Activated CD4-positive, alpha-beta T cell treated with anti-CD3 and anti-CD28 coated beads, Interleukin-2, amount 50 U/mL, for 1 hour (primary cell): Measurements from ENCODE around the gene TMEM259.

Source experiments
- DNase-seq: peaks from one replicate; pipeline ENCODE4 v3.0.0-alpha.2; 2020

The TMEM259 gene

DNA sequence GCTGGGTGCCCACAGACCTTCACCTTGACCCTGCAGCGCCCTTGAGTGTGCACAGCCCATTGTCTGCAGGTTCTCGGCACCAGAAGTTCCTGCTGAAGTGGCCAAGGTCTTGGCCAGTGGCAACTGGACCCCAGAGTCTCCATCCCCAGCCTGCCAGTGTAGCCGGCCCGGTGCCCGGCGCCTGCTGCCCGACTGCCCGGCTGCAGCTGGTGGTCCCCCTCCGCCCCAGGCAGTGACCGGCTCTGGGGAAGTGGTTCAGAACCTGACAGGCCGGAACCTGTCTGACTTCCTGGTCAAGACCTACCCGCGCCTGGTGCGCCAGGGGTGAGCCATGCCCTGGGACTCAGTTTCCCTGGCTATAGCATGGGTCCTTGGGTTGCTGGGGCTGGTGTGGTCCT is 34.1 kb upstream of the TMEM259 start:
- no peak for DNase-seq

DNA sequence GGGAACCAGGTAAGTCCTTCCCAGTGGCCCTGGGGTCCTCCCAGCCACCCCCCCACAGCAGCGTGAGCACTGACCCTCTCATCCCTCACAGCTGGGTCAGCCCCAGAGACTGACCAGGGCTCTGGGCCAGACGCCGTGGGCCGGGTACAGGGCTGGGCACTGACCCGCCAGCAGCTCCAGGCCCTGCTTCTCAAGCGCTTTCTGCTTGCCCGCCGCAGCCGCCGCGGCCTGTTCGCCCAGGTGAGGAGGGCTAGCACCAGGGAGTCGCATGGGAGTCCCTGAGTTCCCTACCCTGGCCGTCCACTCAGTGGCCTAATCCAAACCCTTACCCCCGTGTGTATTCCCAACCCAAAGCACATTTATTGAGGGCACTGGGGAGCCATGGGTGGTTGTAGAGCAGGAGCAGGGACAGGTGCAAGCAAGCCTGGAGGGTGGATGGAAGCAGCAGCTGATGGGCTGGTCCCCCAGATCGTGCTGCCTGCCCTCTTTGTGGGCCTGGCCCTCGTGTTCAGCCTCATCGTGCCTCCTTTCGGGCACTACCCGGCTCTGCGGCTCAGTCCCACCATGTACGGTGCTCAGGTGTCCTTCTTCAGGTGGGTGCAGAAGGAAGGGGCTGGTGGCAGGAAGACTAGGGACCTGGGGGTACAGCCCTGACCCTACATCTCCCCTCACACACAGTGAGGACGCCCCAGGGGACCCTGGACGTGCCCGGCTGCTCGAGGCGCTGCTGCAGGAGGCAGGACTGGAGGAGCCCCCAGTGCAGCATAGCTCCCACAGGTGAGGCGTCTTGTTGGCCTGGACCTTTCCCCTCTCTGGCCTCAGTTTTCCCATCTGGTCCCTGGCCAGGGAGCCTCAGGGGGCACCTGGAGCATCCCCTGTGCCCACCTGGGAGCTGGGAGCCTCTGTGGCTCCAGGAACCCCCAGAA is 33.4 kb upstream of the TMEM259 start:
- no peak for DNase-seq

DNA sequence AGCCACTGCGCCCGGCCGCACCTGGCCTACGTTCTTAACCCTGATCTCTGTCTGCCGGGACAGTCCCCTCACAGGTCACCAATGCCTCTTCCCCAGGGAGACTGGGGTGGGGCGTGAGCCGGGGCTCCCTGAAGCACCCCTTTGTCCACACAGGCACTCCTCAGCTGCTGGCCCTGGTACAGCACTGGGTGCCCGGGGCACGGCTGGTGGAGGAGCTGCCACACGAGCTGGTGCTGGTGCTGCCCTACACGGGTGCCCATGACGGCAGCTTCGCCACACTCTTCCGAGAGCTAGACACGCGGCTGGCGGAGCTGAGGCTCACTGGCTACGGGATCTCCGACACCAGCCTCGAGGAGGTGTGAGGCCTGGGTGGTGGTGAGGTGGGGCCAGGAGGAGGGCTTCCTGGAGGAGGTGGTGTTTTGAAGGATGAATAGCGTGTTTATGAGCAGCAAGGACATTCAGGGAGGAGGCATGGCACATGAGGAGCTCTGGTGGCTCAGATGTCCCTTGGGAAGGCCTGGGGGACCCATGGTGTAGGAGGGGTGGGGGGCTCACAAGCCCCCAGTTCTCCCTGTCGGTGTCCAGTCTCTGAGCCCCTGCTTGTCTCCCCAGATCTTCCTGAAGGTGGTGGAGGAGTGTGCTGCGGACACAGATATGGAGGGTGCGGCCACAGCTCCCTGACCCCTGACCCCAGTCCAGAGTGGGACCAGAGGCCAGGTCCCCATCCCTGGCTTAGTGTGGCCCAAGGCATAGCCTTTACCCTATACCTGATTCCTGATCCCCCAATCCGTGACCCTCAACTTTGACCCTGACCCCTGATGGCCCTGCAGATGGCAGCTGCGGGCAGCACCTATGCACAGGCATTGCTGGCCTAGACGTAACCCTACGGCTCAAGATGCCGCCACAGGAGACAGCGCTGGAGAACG is 32.5 kb upstream of the TMEM259 start:
- no peak for DNase-seq

DNA sequence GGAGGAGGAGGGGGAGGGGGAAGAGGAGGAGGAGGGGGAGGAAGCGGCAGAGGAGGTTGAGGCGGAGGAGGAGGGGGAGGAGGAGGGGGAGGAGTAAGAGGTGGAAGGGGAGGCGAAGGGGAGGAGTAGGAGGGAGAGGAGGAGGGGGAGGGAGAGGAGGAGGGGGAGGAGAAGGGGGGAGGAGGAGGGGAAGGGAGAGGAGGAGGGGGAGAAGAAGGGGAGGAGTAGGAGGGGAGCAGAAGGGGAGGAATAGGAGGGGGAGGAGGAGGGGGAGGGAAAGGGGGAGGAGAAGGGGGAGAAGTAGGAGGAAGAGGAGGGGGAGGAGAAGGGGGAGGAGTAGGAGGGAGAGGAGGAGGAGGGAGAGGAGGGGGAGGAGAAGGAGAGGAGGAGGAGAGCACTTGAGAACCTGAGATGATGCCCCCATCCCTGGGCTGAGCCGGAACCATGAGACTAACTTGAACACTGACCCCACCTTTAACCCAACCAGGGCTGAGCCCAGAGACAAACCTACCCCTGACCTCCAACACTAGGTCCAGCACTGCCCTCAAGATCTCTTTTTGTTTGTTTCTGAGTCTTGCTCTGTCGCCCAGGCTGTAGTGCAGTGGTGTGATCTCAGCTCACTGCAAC is 31.5 kb upstream of the TMEM259 start:
- DNase-seq = no peak

DNA sequence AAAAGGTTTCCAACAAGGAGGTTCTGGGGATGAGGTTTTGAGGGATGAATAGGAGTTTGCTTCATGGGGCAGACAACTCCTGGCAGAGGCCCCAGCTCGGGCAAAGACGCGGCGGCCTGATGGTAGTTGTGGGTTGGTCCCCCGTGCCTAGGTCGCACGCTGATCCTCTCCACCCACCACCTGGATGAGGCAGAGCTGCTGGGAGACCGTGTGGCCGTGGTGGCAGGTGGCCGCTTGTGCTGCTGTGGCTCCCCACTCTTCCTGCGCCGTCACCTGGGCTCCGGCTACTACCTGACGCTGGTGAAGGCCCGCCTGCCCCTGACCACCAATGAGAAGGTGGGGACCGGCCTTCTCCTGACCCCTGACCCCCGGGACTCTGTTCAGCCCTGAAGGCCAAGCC is 30.9 kb upstream of the TMEM259 start:
- DNase-seq = no peak

DNA sequence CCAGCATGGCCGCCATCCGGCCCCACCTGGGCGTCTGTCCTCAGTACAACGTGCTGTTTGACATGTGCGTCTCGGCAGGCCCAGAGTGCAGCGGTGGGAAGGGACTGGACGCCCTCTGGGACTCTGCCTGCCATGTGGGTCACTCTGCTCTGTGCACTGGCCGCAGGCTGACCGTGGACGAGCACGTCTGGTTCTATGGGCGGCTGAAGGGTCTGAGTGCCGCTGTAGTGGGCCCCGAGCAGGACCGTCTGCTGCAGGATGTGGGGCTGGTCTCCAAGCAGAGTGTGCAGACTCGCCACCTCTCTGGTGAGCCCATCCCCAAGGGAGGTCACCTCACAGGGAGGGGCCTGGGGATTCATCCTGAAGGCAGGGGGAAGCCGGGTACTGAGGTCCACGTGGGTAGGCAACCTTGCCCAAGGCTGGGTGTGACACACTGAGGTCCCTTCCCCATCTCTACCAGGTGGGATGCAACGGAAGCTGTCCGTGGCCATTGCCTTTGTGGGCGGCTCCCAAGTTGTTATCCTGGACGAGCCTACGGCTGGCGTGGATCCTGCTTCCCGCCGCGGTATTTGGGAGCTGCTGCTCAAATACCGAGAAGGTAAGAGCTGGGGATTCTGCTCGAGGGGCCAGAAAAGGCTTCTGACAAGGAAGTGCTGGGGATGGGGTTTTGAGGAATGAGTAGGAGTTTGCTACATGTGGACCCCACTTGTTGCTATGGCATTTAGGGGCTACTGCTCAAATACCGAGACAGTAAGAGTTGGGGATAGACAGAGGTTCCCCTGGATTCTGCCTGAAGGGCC is 30.3 kb upstream of the TMEM259 start:
- no peak for DNase-seq

DNA sequence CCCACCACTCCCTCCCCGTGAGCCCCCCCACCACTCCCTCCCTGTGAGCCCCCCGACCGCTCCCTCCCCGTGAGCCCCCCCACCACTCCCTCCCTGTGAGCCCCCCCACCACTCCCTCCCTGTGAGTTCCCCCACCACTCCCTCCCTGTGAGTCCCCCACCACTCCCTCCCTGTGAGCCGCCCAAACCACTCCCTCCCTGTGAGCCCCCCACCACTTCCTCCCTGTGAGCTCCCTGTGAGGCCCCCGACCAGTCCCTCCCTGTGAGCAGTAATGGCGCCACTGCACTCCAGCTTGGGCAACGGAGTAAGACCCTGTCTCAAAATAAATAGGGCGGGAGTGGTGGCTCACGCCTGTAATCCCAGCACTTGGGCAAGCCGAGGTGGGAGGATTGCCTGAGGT is 28.9 kb upstream of the TMEM259 start:
- DNase-seq = no peak

DNA sequence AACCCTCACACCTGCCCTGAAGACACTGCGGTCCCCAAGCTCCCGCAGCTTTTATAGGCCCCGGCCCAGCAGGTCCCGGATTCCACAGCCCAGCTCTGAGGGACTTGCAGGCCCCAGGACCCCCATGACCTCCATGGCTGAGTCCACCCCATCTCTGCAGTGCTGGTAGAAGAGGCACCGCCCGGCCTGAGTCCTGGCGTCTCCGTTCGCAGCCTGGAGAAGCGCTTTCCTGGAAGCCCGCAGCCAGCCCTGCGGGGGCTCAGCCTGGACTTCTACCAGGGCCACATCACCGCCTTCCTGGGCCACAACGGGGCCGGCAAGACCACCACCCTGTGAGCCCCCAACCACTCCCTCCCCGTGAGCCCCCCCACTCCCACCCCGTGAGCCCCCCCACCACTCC is 28.2 kb upstream of the TMEM259 start:
- no peak for DNase-seq

DNA sequence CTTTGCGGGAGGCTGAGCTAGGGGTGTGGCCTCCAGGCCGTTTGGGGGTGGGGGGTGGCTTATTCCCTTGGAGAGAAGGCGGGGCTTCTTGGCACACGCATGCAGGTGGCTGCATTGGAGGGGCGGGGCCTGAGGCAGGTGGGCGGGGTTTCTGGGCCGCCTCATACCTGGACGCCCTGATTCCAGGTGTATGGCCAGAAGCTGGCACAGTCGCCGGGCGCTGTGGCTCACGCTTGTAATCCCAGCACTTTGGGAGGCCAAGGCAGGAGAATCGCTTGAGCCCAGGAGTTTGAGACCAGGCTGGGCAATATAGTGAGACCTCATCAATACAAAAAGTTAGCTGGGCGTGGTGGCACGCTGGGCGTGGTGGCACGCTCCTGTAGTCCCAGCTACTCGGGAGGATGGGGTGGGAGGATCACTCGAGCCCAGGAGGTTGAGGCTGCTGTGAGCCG is 26.8 kb upstream of the TMEM259 start:
- no peak for DNase-seq

DNA sequence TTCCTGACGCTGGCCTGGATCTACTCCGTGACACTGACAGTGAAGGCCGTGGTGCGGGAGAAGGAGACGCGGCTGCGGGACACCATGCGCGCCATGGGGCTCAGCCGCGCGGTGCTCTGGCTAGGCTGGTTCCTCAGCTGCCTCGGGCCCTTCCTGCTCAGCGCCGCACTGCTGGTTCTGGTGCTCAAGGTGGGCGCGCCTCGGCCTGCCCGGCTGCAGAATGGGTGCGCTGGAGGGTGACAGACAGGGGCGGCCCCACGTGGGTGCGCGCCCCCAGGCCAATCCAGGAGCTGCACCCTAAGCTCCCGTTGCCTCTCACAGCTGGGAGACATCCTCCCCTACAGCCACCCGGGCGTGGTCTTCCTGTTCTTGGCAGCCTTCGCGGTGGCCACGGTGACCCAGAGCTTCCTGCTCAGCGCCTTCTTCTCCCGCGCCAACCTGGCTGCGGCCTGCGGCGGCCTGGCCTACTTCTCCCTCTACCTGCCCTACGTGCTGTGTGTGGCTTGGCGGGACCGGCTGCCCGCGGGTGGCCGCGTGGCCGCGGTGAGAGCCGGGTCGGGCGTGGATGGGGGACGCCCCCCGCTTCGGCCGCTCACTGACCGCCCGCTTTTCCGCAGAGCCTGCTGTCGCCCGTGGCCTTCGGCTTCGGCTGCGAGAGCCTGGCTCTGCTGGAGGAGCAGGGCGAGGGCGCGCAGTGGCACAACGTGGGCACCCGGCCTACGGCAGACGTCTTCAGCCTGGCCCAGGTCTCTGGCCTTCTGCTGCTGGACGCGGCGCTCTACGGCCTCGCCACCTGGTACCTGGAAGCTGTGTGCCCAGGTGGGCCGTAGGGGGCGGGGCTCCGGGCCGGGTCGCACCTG is 26.1 kb upstream of the TMEM259 start:
- DNase-seq = no peak

DNA sequence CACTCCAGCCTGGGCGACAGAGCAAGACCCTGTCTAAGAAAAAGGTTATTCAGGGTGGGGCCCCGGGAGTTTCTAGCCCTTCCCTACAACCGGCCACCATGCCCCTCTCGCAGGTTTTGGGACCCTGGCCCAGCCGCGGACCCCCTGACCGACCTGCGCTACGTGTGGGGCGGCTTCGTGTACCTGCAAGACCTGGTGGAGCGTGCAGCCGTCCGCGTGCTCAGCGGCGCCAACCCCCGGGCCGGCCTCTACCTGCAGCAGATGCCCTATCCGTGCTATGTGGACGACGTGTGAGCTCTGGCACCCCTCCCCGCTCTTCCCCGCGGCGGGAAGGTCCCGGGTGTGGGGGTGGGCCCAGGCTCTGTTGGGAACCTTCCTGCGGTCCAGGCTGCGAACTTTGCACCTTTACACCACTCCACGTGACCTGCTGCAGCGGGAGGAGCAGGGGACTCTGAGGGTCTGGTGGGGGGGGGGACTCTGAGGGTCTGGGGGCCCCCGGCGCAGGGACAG is 25.2 kb upstream of the TMEM259 start:
- DNase-seq = no peak

DNA sequence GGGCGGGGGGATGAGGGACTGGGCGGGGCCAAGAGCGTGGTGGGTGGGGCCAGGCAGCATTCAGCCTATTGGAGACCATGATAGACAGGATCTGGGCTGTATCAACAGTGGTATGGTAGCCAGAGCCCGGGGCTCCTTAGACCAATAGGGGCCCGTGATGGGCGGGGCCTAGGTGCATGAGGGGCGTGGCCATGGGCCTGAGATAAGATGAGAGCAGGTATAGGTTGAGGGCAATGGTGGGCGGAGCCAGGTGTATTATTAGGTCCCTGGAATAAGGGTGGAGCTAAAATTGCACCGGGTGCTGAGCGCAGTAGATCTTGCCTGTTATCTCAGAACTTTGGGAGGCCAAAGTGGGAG is 24.3 kb upstream of the TMEM259 start:
- peak; percentile 76 for DNase-seq

DNA sequence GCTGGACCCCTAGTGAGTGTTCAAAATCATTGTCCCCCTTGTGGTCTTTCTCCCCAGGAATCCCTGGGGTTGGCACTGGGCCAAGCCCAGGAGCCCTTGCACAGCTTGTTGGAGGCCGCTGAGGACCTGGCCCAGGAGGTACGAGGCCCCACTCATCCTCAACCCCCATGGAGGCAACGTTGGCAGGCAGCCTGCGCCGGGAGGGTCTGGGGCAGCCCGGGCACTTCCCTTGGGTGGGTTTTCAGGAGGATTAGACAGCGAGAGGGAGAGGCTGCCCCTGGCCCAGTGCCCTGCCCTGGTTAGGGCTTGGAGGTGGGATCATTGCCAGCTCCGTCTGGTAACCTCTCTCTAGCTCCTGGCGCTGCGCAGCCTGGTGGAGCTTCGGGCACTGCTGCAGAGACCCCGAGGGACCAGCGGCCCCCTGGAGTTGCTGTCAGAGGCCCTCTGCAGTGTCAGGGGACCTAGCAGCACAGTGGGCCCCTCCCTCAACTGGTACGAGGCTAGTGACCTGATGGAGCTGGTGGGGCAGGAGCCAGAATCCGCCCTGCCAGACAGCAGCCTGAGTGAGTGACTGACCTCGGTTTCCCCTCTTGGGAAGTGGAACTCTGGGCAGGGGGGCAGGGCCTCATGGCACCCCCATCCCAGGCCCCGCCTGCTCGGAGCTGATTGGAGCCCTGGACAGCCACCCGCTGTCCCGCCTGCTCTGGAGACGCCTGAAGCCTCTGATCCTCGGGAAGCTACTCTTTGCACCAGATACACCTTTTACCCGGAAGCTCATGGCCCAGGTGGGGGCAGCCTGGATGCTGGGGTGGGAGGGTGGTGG is 22.0 kb upstream of the TMEM259 start:
- no peak for DNase-seq

DNA sequence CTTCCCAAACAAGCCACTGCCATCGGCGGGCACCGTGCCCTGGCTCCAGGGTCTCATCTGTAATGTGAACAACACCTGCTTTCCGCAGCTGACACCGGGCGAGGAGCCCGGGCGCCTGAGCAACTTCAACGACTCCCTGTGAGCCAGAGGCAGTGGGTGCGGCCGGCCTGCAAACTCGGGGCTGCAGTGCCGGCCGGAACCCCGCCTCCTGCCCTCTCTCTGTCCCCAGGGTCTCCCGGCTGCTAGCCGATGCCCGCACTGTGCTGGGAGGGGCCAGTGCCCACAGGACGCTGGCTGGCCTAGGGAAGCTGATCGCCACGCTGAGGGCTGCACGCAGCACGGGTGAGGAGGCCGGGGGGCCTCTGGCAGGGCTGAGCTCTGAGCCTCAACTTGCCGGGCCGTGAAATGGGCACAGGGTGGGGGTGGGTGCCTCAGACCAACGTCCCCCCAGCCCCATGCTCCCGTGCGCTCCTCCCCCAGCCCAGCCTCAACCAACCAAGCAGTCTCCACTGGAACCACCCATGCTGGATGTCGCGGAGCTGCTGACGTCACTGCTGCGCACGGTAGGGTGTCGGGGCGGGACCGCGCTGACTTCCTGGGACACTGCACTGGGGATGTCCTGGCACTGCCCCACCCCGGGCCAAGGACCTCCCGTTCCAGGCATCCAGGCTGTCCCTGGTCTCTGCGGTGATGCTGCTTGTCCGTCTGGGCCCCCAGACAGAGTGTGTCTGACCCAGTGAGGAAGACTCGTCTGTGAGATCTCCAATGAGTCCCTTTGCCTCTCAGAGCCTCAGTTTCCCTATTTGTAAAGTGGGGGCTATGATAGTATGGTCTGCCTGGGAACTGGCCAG is 21.1 kb upstream of the TMEM259 start:
- no peak for DNase-seq

DNA sequence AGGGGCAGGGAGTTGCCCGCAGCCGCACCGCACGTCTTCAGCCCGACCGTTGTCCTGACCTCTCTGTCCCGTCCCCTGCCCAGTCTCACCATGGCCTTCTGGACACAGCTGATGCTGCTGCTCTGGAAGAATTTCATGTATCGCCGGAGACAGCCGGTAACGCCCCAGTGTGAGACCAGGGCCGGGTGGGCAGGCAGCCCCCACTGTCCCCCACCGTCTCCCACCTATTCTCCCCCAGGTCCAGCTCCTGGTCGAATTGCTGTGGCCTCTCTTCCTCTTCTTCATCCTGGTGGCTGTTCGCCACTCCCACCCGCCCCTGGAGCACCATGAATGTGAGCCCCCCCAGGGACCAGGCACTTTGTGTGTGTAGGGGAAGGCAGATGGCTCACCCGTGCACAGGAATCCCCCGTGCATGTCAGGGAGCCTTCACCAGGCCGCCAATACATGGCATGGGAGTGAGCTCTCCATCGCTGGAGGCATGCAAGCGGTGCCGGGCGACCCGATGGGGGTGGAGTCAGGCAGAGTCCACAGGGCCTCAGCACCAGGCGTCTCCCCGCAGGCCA is 20.4 kb upstream of the TMEM259 start:
- DNase-seq = no peak

DNA sequence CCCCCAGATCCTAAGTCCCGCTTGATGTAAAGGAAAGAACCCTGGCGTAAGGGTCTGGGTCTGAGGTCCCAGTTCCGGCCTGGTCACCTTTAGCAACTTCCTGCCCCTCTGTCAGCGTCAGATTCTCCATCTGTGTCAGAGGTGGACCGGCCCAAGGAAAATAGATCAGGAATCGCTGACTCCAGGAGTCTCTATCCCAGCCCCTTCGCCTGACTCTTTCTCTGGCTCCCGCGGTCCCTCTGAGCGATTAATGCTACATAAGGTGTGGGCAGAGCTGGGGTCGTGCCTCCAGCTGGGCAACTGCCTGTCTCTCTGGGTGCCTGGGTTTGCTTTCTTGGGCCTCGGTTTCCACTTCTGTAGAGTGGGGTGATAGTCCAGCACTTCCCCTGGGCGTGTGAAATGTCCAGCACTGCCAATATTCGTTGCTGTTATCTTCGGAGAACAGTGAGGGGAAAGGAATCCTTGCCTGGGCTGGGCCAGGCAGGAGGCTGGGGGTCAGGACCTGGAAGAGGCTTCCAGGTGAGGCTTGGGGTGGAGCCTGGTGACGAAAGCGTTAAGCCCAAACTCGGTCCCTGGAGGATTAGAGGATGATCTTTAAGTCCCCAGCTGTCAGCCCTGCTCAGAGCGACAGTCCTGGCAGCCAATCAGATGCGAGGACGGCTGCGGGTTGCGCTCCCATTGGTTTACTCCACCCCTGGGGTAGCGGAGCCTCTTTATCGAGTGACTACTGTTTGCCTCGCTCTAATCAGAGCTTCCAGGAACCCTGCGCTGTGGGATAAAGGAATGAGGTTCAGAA is 19.8 kb upstream of the TMEM259 start:
- DNase-seq = peak; percentile 87

DNA sequence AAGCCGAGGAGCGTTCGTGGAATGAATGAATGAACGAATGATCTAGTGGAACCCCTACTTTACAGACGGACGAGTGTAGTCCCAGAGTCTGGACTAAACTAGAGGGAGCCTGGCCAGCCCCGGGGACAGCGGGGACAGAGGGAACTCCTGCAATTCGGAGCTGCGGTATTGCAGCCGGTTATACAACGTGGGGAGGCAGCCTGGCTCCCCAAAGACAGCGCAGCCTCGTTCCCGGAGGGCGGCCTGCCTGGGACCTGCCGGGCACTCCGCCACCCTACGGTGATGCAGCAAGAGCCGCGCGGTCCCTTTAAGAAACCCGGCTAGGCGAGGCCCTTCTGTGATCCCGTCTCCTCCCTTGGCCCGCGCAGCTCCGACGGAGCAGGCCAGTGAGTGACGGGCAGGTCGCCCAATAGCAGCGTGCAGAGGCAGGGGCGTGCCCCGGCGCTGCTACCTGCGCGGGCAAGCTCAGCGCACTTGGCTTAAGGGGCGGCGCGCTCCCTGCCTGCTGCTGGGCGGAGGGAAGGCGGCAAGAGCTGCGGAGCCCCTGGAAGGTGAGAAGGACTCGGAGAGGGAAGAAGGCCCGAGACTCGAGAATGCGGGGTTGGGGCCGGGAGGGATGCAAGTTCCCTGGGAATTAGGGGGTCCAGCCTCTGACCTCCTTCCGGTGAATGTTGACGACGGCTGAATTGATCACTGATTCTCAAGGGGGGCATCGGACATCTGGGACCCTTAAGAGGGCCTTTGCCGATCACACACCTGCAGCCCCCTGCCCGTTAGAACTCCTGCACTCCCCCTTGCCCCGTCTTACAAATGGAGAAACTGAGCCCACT is 18.9 kb upstream of the TMEM259 start, which contains the start of gene ABCA7:
ABCA7 (plus strand) TSS at position 462 of the 830 bp plus-strand sequence. CDS start 1,255 bp downstream, outside the sequence.
- DNase-seq = peak; percentile 99
